ENCODE data around the gene ARHGEF39.

- TF ChIP-seq CTCF (IDR thresholded peaks at IDR 0.05 in 2 of 3, conservative IDR thresholded peaks at IDR 0.05 in 1 of 3; ENCODE audit: insufficient read depth in 2 of 3, low read depth in 1 of 3, low read length in 3 of 3) = no peak
- TF ChIP-seq ZBTB26 (CRISPR knock-in tag; IDR thresholded peaks at IDR 0.05) = no peak
- no peak for TF ChIP-seq FOXP1 (CRISPR knock-in tag; IDR thresholded peaks at IDR 0.05)
- TF ChIP-seq ETS2 (tag; IDR thresholded peaks at IDR 0.05; ENCODE audit: borderline replicate concordance, poor library complexity, severe bottlenecking) = no peak
- TF ChIP-seq PRPF4 (IDR thresholded peaks at IDR 0.05; ENCODE audit: insufficient read depth, low read depth, low read length, poor library complexity, severe bottlenecking) = no peak
- TF ChIP-seq SMARCA4 (IDR thresholded peaks at IDR 0.05) = no peak
- no peak for TF ChIP-seq CBX8 (IDR thresholded peaks at IDR 0.05; ENCODE audit: borderline replicate concordance, extremely low read depth, low read depth, low read length, poor library complexity, severe bottlenecking)
- no peak for TF ChIP-seq PML (IDR thresholded peaks at IDR 0.05; ENCODE audit: low read length)
- no peak for TF ChIP-seq UBTF (IDR thresholded peaks at IDR 0.05; ENCODE audit: borderline replicate concordance in 1 of 2, low read depth in 2 of 2, low read length in 2 of 2)
- TF ChIP-seq POLR2AphosphoS5 (IDR thresholded peaks at IDR 0.05; ENCODE audit: control insufficient read depth, insufficient read depth, low read depth, low read length) = no peak
- TF ChIP-seq ZNF75A (CRISPR knock-in tag; IDR thresholded peaks at IDR 0.05) = no peak
- TF ChIP-seq ERF (CRISPR knock-in tag; IDR thresholded peaks at IDR 0.05) = no peak
- no peak for TF ChIP-seq POLR2A (conservative IDR thresholded peaks at IDR 0.05)
Observed at GRCh38 chr9:35703906-35704672, 39.1 kb upstream of the ARHGEF39 start.
